ENCODE measurements around the gene INHBA. TPM values are rescaled to one million over a fixed set of nuclear protein-coding genes. Genes with fewer than 3 reads are reported as not detected.

The INHBA gene
- polyA plus RNA-seq, 1 donor from 2014 or later, result 0.19 TPM

GRCh38 chr7:41688906-41689305 lies 14.0 kb downstream of the INHBA start:
- Histone ChIP-seq H3K9me2 (ENCODE audit: insufficient read depth, low read length) (no peaks in the 10 kb centered on the region), H4K20me1 (ENCODE audit: insufficient read depth) (no peaks in the 10 kb centered on the region), H3K9me3 (ENCODE audit: low read length) (no peaks in the 10 kb centered on the region), H3K36me3 (ENCODE audit: insufficient read depth, low read length) (no peaks in the 10 kb centered on the region), H3K27me3 (ENCODE audit: insufficient read depth, low read depth, low read length) (no peaks in the 10 kb centered on the region), H3K4me2 (ENCODE audit: low read length) (no peak overlapping the region), H3K4me3 (ENCODE audit: low read length) (no peak overlapping the region), H3K79me2 (replicated peaks; ENCODE audit: insufficient read depth, low read length) (no peaks in the 10 kb centered on the region), H2AFZ (ENCODE audit: low read depth, low read length) (no peak overlapping the region), H3K9ac (ENCODE audit: low read length) (no peak overlapping the region), H3F3A (ENCODE audit: insufficient read depth, low read length, poor library complexity, severe bottlenecking) (no peaks in the 10 kb centered on the region), H3K27ac (ENCODE audit: low read length) (no peak overlapping the region)
- no peak for TF ChIP-seq SMC3 (conservative IDR thresholded peaks at IDR 0.05; ENCODE audit: poor library complexity)
- TF ChIP-seq EP300 (conservative IDR thresholded peaks at IDR 0.05; ENCODE audit: poor library complexity, severe bottlenecking), result no peak
- no peak for TF ChIP-seq MXI1 (conservative IDR thresholded peaks at IDR 0.05; ENCODE audit: poor library complexity, severe bottlenecking)
- TF ChIP-seq REST (IDR thresholded peaks at IDR 0.05; ENCODE audit: borderline replicate concordance), result no peak

GRCh38 chr7:41688012-41688625 lies 14.8 kb downstream of the INHBA start:
- no peak overlapping the region for H3K4me2 ChIP-seq (ENCODE audit: low read length)
- no peak for TF ChIP-seq EP300 (conservative IDR thresholded peaks at IDR 0.05; ENCODE audit: poor library complexity, severe bottlenecking)
- TF ChIP-seq SMC3 (conservative IDR thresholded peaks at IDR 0.05; ENCODE audit: poor library complexity), result no peak
- TF ChIP-seq MXI1 (conservative IDR thresholded peaks at IDR 0.05; ENCODE audit: poor library complexity, severe bottlenecking), result no peak
- TF ChIP-seq POLR2AphosphoS5 (IDR thresholded peaks at IDR 0.05), result no peak
- TF ChIP-seq REST (IDR thresholded peaks at IDR 0.05; ENCODE audit: borderline replicate concordance), result no peak
- TF ChIP-seq RAD21 (conservative IDR thresholded peaks at IDR 0.05), result no peak
- TF ChIP-seq TAF1 (IDR thresholded peaks at IDR 0.05; ENCODE audit: low read depth), result no peak
- no peak for TF ChIP-seq CTCF (IDR thresholded peaks at IDR 0.05; ENCODE audit: poor library complexity, severe bottlenecking)
- TF ChIP-seq EZH2 (IDR thresholded peaks at IDR 0.05; ENCODE audit: borderline replicate concordance, insufficient read depth, low read length, poor library complexity, severe bottlenecking), result no peak
- no peaks in the 10 kb centered on the region for H3K9me3 ChIP-seq (ENCODE audit: low read length)
- no peak overlapping the region for H2AFZ ChIP-seq (ENCODE audit: low read depth, low read length)
- H3K9ac ChIP-seq (ENCODE audit: low read length), result no peak overlapping the region
- H3K36me3 ChIP-seq (ENCODE audit: insufficient read depth, low read length), result no peaks in the 10 kb centered on the region
- no peak overlapping the region for H3K27ac ChIP-seq (ENCODE audit: low read length)
- no peaks in the 10 kb centered on the region for H3K9me2 ChIP-seq (ENCODE audit: insufficient read depth, low read length)
- H3K79me2 ChIP-seq (replicated peaks; ENCODE audit: insufficient read depth, low read length), result no peaks in the 10 kb centered on the region
- no peaks in the 10 kb centered on the region for H3K27me3 ChIP-seq (ENCODE audit: insufficient read depth, low read depth, low read length)
- no peaks in the 10 kb centered on the region for H3F3A ChIP-seq (ENCODE audit: insufficient read depth, low read length, poor library complexity, severe bottlenecking)
- H4K20me1 ChIP-seq (ENCODE audit: insufficient read depth), result no peaks in the 10 kb centered on the region
- H3K4me3 ChIP-seq (ENCODE audit: low read length), result no peak overlapping the region

Data from neural cell (in vitro differentiated cells).